GM19023 (cell line): Measurements from ENCODE around the gene CLDN14.
A peak's percentile ranks its signal among the peaks of the same experiment; 100 is the strongest.
"Not testable (repeated sequence)": the region's sequence is repeated elsewhere in the genome, so short reads cannot be mapped to it uniquely, and the experiment has no call there.

Experiments used
- ATAC-seq: cut with Tn5 transposase; IDR thresholded peaks from one replicate; pipeline ENCODE4 v1.9.1; 2021; ENCODE audit warnings: mild to moderate bottlenecking, moderate library complexity; ENCODE audit not compliant: unreplicated experiment

CLDN14 gene

DNA sequence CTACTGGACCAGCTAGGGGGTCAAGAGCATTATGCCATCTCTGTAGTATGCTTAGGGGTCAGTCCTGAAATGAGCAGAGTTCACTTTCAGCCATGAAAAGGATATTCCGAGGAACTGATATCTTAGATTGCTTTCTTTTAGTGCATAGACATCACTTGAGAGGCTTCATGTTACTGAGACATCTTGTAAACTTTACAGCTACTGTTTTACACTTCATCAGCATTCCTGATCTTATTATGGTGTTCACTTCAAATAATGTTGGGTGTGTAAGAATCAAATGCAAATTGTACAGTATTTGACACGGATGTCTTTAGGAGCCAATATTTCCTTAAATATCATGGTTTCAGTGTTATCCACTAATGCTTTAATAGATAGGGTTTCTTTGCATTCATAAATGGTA lies 22.4 kb upstream of the CLDN14 start:
- no peak for ATAC-seq

DNA sequence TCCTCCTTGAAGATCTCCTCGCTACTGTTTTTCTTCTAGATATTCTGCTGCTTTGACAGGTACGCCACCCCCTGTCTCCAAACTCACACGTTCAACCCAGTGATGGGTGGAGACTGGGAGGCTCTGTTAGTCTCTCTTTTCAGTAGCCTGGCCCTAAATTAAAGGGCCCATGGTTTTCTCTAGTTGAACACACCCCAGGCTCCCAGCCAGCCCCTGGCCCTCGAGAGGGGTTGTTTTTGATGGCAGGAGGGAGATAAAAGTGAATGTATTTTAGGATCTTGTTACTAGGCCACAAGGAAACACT lies 21.6 kb upstream of the CLDN14 start:
- ATAC-seq: no peak

DNA sequence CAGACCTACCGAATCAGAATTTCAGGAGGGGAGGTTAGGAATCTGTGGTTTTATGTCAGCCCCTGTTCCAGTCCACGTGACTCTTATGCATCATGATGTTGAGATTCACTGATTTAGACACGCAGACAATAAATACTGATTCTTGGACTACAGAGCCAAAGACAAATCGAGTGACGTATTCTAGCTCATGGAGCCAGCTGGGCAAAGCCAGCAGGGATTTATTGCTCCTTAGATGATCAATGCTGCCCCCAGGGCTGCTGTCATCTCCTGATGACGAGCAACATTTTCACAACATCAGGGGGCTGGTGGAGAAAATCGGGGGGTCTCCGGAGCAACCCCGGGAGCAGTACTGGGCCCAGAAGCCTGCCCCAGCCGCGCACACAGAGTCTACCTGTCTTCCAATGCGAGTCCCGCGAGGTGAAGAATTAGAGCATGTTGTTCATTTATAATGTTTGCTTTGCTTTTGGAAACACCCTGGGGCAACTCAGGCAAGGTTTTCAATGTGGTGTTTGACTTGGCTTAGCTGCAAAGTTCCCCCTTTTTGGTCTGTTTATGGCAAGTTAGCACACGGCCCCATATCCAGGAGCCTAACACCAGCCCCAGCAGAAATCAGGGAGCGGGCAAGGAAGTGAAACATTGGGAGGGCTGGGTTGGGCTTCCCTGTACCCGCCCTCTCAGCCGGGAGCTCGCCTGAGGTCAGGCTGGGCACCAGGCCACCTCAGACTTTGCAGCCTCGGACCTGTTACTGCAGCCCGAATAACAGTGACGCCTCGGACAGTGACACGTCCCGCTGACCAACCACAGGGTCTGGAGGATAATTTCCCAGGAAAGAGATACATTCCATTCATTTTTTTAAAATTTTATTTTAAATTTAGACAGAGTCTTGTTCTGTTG lies 19.9 kb upstream of the CLDN14 start:
- no peak for ATAC-seq

DNA sequence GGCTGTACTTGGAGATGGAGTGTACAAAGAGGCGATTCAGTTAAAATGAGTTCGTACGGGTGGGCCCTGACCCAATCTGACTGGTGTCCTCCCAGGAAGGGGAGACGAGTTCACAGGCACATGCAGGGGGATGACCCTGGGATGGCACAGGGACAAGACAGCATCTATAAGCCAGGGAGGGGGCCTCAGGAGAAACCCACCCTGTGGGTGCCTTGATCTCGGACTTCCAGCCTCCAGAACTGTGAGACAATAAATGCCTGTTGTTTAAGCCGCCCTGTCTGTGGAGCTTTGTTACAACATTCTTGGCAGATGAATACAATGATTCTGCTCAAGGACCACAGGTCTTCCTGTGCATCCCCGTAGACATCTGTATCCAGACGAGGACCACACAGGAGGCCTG lies 14.6 kb upstream of the CLDN14 start:
- ATAC-seq: no peak

DNA sequence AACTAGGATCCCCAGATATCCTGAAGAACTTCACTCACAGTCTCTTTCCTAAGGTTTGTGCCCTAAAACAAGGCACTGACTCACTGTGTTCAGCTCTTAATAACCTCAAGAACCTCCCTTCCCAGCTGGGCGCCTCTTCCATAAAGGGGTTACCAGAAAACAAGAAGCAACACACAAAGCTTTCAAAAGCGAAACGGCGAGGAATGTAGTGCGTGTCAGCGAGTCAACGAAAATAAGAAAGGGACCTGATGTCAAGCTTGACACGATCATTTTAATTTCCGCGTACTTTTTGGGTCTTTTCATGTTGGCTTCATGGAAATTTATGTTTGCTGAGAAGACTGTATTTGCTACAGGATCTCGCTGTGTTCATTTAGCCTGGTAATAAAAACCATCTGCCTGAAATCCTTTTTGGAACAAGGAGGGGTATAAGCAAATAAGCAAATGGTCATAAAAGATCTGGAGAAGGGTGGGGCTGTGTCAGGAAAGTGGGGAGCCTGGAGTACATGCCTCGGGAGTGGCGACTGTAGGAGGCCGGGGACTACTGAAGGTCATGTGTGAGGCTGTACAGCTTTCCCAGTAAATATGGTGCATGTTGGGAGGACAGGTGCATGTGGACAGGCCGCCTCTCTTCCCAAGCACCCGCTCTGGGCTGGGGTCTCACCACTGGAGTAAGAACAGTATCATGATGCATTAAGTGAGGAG lies 11.4 kb upstream of the CLDN14 start:
- ATAC-seq: no peak

DNA sequence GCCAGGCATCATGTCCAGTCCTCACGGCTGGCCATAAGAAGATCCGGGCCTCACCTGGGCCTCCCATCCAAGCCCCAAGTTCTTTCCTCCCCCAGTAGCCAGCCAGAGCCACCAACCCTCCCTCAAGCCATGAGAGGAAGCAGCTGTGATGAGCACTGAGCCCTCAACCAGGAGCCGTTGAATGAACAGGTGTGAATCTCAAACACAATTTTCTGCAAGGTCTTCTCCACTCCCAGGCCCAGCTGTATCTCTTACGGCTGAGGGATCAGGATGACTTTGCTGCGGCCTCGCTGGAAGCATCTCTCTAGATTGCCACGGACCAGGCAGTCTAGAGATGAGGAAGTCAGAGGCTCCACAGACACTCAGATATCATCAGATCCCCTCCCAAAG lies 9.8 kb upstream of the CLDN14 start:
- ATAC-seq: no peak

DNA sequence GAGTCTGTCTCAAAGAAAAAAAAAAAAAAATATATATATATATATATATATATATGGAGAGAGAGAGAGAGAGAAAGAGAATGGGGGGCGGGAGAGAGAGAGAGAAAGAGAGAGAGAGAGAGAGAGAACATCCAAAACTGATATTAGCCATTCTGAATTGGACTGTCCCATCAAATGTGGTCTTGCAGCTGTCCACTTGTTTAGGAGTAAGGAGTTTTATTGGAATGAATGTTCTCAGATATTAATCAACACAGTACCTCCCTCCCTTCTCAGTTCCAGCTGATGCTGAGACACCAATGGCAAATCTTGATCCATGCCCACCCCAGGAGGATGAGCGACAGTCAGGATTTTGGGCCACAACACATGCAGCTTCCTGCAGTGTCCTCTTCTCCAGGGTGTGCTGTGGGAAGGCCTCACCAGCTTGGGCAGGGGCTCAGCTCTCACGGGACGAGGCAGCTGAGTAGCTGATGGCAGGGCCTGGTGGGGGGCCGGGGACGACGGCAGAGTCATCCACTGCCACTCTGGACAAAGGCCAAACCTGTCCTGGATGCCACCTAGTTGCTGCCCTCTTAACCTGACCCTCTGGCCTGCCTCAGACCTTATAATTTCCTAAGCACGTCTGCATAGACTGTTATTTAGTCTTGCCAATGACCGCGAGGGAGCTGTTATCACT lies 9.3 kb upstream of the CLDN14 start:
- ATAC-seq: no peak

DNA sequence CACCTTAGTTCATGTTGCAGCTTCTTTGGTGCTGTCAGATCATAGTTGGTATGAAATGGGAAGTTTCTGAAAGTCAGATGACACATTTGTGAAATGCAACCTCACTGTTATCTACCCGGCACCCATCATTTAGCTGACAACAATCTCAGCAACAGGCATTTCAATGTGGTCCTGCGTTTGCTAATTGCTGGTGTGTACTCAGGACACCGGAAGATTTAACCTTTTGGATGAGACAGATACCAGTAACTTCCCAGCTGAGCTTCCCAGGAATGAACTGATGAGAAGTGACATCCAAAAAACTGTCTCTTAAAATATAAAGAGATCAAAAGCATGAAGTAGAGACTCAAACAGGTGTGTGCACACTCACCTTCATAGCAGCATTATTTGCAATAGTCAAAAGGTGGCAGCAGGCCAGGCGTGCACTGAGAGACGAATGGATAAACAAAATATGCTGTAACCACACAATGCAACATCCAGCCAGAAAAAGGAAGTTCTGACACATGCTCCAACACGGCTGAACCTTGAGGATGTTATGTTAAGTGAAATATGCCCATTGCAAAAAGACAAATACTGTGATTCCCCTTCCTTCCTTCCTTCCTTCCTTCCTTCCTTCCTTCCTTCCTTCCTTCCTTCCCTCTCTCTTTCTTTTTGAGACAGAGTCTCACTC lies 7.9 kb upstream of the CLDN14 start:
- no peak for ATAC-seq

DNA sequence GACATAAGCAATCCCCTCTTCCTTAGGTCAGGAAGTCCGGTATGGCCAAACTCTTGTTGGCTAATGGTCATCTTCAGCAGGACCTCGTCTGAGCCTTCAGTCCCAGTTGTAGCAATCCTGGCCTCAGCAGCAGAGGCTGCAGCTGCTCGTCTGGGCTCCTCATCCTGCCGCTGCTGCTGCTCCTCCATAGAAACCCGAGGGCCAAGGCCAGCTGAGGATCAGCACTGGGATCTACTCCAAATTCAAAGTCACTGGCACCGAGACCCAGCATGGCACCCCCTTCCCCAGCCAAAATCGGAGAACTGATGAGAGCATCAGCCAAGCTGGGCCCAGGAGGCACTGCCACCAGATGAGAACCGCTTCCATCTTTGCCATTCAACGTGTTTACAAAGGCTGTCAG lies 6.3 kb upstream of the CLDN14 start:
- no peak for ATAC-seq

DNA sequence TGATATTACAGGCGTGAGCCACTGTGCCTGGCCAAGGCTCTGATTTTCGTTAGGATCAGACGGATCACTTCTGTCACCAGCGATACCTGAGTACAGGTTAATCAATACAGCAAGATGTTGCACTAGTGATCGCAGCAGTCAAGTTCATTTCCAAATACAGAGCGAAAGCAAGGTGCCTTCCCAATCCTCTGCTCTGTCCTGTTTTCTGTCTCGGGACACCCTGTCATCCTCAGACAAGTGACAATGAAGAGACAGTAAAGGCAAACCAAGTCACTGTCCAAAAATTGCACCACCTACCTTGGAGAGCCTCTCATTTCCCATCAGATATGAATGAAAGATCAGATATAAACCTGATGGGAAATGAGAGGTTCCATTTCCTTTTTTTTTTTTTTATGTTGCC lies 5.6 kb upstream of the CLDN14 start:
- ATAC-seq: no peak

DNA sequence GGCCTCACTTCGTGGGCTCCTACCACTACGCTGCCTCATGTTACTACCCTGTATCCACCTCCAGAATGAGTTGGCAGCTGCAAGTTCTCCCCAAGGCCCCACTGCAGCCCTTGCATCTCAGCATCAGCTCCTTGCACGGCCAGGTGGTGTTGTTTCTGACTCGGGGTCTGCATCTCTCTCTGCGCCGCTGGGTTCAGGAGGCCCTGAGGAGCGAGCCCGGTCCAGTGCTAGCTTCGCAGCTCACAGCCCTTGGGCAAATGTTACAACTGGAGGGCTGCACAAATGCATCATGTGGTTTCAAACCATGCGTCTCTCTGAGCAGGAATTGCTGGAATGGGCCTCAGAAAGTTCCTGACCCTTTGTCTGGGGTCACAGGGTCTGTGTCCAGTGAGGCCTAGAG lies 3.2 kb upstream of the CLDN14 start:
- no peak for ATAC-seq

DNA sequence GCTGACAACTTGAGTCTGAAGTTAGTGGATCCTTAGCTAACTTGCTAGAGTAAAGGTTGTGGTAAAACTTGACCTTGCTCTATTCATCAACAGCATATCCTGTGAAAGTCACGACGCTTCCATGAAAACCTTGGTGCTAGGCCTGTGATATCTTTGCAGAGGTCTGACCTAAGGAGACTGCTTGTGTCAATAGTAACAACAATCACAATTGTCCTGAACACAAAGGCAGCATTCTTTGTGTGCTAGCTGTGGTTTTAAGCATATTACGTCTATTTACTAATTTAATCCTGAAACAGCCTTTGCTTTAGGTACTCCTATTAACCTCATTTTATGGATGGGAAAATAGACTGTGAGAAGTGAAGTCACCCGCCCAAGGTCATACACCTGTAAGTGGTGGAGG lies 2.8 kb upstream of the CLDN14 start:
- no peak for ATAC-seq

DNA sequence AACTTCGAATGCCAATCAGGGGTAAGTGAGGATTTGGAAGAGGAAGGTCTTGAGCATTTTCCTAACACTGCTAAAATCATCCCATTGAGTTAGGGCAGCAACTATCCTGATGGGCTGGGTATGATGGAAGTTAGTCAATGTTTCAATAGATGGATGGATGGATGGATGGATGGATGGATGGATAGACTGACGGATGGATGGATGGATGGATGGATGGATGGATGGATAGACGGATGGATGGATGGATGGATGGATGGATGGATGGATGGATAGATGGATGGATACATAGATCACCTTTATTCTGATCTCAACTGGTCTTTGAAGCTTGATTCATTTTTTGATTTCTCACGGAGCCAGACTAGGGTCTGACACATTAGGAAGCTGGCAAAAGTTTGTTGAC lies 2.3 kb upstream of the CLDN14 start:
- ATAC-seq: no peak

DNA sequence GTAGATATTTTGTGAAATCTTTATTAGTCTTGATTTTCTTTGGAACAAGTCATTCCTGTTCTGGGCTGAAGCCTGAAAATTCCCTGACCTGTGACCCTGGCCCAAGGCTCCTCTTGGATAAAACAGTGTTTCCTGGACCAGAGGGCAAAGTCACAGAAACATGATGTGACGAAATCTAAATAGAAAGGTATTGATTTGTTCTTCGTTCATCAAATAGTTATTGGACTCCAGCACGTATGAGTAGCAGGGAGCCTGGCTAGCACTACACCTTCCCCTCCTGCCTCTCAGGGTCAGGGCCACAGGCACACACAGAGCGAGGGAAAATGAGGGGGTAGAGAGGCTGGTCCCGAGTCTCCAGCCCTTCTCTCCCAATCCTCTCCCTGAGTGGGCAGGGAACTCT lies 1.7 kb upstream of the CLDN14 start:
- ATAC-seq: no peak

DNA sequence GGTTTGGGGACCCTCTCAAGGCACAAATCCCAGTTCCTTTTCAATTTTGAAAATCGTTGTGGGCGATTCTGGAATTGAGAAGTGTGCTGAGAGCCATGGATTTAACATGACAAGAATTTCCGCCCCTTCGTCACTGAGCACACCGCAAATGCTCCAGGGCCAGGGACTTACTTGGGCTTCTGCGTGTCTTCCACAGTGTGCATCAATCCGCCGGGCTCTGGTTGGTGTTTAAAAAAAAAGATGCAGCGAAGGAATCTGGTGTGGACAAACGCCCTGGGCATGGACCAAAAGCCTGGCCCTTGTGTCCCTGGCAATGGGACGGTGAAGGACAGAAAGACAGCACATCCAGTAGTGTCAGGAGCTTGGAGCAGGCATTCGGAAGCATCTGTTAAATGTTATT lies 696 bp upstream of the CLDN14 start:
- no peak for ATAC-seq

DNA sequence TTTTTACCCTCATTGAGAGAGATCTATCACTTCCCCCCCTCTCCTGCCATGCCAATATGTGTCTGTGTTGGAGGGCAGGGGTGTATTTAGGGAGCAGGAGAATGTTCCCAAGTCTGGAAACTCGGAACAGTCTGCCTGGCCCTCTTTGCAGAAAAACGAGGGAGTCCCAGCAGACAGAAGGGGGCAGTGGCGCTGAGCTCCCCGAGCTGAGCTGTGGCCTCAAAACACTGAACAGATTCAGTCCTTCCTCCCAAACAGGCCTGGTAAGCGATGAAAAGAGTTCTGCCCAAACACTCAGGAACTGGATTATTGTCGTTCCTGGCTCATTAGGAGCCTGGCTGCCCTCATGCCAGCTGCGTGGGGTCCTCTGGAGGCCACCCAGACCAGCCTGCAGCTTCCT lies 981 bp downstream of the CLDN14 start:
- ATAC-seq: no peak

DNA sequence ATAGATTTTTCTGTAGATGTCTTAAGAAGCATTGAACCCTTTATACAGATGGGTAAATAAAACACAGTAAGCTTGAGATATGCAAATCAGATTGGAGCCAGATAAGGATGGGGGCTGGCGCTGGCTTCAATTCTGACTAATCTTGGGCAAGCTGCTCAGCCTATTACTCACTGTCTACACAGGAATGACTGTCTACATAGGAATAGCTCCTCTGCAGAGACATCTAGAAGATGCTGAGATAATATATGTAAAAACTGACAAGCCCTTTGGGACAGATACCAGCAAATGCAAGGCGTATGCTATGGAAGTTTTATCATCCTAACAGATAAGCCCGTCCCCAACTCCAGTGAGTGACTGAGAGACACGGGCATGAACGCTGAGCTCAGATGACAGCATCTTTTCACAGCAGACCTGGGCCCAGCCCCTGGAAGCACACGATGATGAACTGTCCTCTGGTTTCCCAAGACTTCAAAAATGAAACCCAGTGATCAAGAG lies 1.7 kb downstream of the CLDN14 start:
- ATAC-seq: peak; percentile 57

DNA sequence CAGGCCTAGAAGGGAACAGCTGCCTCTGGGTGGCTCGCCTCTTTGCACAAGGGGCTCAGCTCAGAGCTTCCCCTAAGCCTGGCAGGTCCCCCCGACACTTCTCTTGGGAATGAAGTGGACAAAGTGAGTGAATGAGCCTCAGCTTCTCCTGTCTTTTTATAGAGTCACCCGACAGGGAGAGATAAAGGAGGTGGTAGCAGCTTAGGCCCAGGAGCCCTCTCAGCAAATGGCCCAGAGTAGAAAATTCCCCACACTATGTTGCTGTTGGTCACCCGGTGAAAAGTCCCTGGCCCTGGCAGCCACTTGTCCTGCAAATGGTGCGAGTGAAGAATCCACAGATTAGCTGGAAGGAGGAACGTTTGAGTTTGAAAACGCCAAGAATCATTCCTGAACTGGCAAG lies 2.4 kb downstream of the CLDN14 start:
- ATAC-seq: no peak

DNA sequence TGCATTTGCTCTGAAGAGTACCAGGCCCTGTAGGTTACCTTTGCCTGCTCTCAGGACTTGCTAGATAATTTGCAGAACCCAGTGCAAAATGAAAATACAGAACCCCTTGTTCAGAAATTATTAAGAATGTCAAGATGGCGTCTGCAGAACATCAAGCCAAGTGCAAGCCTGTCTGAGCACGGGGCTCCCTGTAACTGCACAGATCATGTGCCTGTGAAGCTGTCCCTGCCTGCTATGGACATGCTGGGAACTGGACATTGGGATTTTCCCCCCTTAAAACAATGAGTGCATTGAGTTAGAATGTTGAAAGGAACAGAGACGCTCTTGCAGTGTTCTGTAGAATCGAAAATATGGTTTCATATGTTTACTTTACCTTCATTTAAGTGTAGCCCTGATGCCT lies 2.9 kb downstream of the CLDN14 start:
- ATAC-seq: no peak

DNA sequence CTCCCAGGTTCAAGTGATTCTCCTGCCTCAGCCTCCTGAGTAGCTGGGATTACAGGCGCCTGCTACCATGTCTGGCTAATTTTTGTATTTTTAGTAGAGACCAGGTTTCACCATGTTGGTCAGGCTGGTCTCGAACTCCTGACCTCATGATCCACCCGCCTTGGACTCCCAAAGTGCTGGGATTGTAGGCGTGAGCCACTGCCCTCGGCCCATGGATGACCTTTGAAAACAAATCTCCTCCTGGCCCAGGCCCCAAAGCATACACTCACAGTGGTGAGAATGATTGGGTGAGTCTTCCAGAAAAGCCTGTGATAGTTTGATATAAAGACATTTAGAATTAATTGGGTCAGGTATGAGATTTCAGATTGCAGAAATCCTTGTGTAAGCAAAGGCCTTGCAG lies 3.4 kb downstream of the CLDN14 start:
- ATAC-seq: not testable (repeated sequence)

DNA sequence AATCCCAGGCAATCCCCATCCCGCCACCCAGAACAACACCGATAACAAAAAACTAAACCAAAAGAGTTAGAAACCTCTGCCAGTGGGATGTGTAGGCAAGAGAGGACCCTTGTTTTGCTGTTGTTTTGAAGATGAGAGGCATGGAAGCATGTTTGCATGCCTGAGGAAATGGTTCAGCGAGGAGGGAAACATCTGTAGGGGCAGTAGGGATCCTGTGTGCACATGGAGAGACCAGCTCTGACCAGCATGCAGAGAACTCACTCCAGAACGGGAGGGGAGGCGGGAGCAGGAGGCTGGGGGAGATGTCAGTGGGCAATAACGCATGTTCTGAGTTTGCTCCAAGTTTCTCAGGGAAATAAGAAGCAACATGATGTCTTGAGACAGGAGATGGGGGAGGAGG lies 5.3 kb downstream of the CLDN14 start:
- no peak for ATAC-seq
